Common myeloid progenitor, CD34-positive (primary cell): ENCODE data around the gene APOBEC3B.
"Not testable (repeated sequence)": the region's sequence is repeated elsewhere in the genome, so short reads cannot be mapped to it uniquely, and the experiment has no call there.

Source experiments
- CTCF ChIA-PET: fragments of 350-600 bp; sonication (Branson Sonifier 250); formaldehyde crosslinking; loops from one replicate; lab custom pipeline; 2021; ENCODE audit warnings: antibody characterized with exemption; lab: Charles Lee
- POLR2A ChIA-PET: fragments of 350-600 bp; sonication (Branson Sonifier 250); formaldehyde crosslinking; loops from one replicate; lab custom pipeline; 2021; ENCODE audit warnings: antibody characterized with exemption; lab: Charles Lee
- DNase-seq, 3 donors: peaks; one replicate each; pipeline versions ENCODE4 v3.0.0 to v3.0.0-alpha.2; 2013
- H3K27ac ChIP-seq, 2 experiments: 1 replicate in 1 of 2; 2 replicates in 1 of 2; pipeline ENCODE4 v1.7.0; 2013; ENCODE audit warnings: inconsistent platforms in 2 of 2, low read length in 2 of 2, mild to moderate bottlenecking in 2 of 2, low read depth in 1 of 2, moderate library complexity in 1 of 2; ENCODE audit not compliant: severe bottlenecking in 2 of 2, insufficient read depth in 1 of 2, poor library complexity in 1 of 2
- H3K27me3 ChIP-seq, 5 experiments: replicated peaks in 2 of 5; 1 replicate in 3 of 5; 2 replicates in 2 of 5; pipeline versions ENCODE4 v1.6.1 to v1.7.0; 2013; ENCODE audit warnings: low read length in 4 of 5, mild to moderate bottlenecking in 2 of 5, moderate library complexity in 2 of 5, inconsistent platforms in 1 of 5; ENCODE audit not compliant: insufficient read depth in 5 of 5, control insufficient read depth in 4 of 5
- H3K36me3 ChIP-seq, 4 experiments: 1 replicate in 2 of 4; 2 replicates in 2 of 4; pipeline versions ENCODE4 v1.6.1 to v1.7.0; 2013; ENCODE audit warnings: low read length in 3 of 4, control low read depth in 1 of 4, mild to moderate bottlenecking in 1 of 4; ENCODE audit not compliant: control insufficient read depth in 4 of 4, insufficient read depth in 4 of 4
- H3K4me1 ChIP-seq, 4 experiments: 1 replicate in 3 of 4; 2 replicates in 1 of 4; pipeline versions ENCODE4 v1.6.1 to v1.7.1; 2013; ENCODE audit warnings: low read length in 3 of 4, mild to moderate bottlenecking in 3 of 4, control low read depth in 1 of 4, inconsistent platforms in 1 of 4, moderate library complexity in 1 of 4; ENCODE audit not compliant: control insufficient read depth in 4 of 4, insufficient read depth in 4 of 4; ENCODE audit errors: control extremely low read depth in 1 of 4
- H3K4me3 ChIP-seq, 7 experiments: 1 replicate in 4 of 7; 2 replicates in 3 of 7; pipeline versions ENCODE4 v1.5.1 to v1.7.0; 2013; ENCODE audit warnings: mild to moderate bottlenecking in 7 of 7, low read length in 6 of 7, moderate library complexity in 6 of 7, inconsistent platforms in 2 of 7, low read depth in 2 of 7, control low read depth in 1 of 7; ENCODE audit not compliant: insufficient read depth in 4 of 7, control insufficient read depth in 1 of 7; ENCODE audit errors: extremely low read depth in 1 of 7
- H3K9me3 ChIP-seq, 5 experiments: 1 replicate in 4 of 5; 2 replicates in 1 of 5; pipeline versions ENCODE4 v1.6.1 to v1.7.1; 2013; ENCODE audit warnings: low read length in 4 of 5, mild to moderate bottlenecking in 2 of 5, inconsistent platforms in 1 of 5, low read depth in 1 of 5, moderate library complexity in 1 of 5; ENCODE audit not compliant: control insufficient read depth in 4 of 5, insufficient read depth in 2 of 5; ENCODE audit errors: control extremely low read depth in 1 of 5
- WGBS: methylation state at CpG from one replicate; pipeline ENCODE4 v1.1.5; 2013; ENCODE audit not compliant: insufficient coverage; 5-methylcytosine and 5-hydroxymethylcytosine counted together

The APOBEC3B gene

GRCh38 chr22:38958651-38958943, 23.6 kb upstream of the APOBEC3B start:
- H3K27ac ChIP-seq, H3K36me3 ChIP-seq, DNase-seq, POLR2A ChIA-PET, H3K9me3 ChIP-seq, H3K27me3 ChIP-seq, H3K4me3 ChIP-seq, CTCF ChIA-PET: not testable (repeated sequence)
- H3K4me1 ChIP-seq, result peaks cover 0 to 14% (median 6%) of the 10 kb centered on the region in 4 experiments

GRCh38 chr22:38959590-38959989, 22.6 kb upstream of the APOBEC3B start:
- Histone ChIP-seq H3K36me3 (no peaks in the 10 kb centered on the region), H3K27ac (no peak overlapping the region), H3K4me1 (peaks cover 0 to 14% (median 6%) of the 10 kb centered on the region in 4 experiments), H3K9me3 (no peaks in the 10 kb centered on the region), H3K4me3 (no peak overlapping the region), H3K27me3 (peaks cover 0 to 4% (median 0%) of the 10 kb centered on the region in 5 experiments)
- ChIA-PET POLR2A (no interaction called here), CTCF (no interaction called here)
- peak in 2 of 3 donors; percentile 48 to 66 for DNase-seq
- 36% methylated on average over 8 of the region's 8 CpGs for WGBS

- peaks cover 0 to 14% (median 6%) of the 10 kb centered on the region in 4 experiments for H3K4me1 ChIP-seq
- H3K4me3 ChIP-seq, H3K27me3 ChIP-seq, H3K9me3 ChIP-seq, POLR2A ChIA-PET, CTCF ChIA-PET, H3K36me3 ChIP-seq, DNase-seq, H3K27ac ChIP-seq: not testable (repeated sequence)
- WGBS, result no CpG with 5 or more reads among the region's 4 CpGs
Measured at GRCh38 chr22:38960673-38961072, 21.5 kb upstream of the APOBEC3B start.

- H3K9me3 ChIP-seq, H3K27ac ChIP-seq, H3K36me3 ChIP-seq, CTCF ChIA-PET, H3K27me3 ChIP-seq, DNase-seq, POLR2A ChIA-PET, H3K4me3 ChIP-seq: not testable (repeated sequence)
- no CpG with 5 or more reads among the region's 11 CpGs for WGBS
- H3K4me1 ChIP-seq, result peaks cover 0 to 16% (median 3%) of the 10 kb centered on the region in 4 experiments
Measured at GRCh38 chr22:38963291-38963738, 18.8 kb upstream of the APOBEC3B start.

- CTCF ChIA-PET, result no interaction called here
- 97% methylated on average over 7 of the region's 9 CpGs for WGBS
- peaks cover 0 to 2% (median 0%) of the 10 kb centered on the region in 5 experiments for H3K27me3 ChIP-seq
- peaks cover 0 to 16% (median 3%) of the 10 kb centered on the region in 4 experiments for H3K4me1 ChIP-seq
- POLR2A ChIA-PET, result no interaction called here
- H3K4me3 ChIP-seq, result no peak overlapping the region
- DNase-seq, result no peak
- H3K9me3 ChIP-seq, result no peaks in the 10 kb centered on the region
- no peaks in the 10 kb centered on the region for H3K36me3 ChIP-seq
- no peak overlapping the region for H3K27ac ChIP-seq
Measured at GRCh38 chr22:38963872-38964271, 18.3 kb upstream of the APOBEC3B start.

- Histone ChIP-seq H3K36me3 (no peaks in the 10 kb centered on the region), H3K27me3 (peaks cover 0 to 2% (median 0%) of the 10 kb centered on the region in 5 experiments), H3K9me3 (no peaks in the 10 kb centered on the region), H3K4me1 (peaks cover 0 to 14% (median 2%) of the 10 kb centered on the region in 4 experiments), H3K27ac (no peak overlapping the region), H3K4me3 (no peak overlapping the region)
- no peak for DNase-seq
- POLR2A ChIA-PET, result no interaction called here
- CTCF ChIA-PET, result no interaction called here
- WGBS, result 93% methylated on average over 7 of the region's 7 CpGs
Measured at GRCh38 chr22:38964306-38964705, 17.8 kb upstream of the APOBEC3B start.

- Histone ChIP-seq H3K4me1 (peaks cover 0 to 8% (median 0%) of the 10 kb centered on the region in 4 experiments), H3K27me3 (peaks cover 0 to 2% (median 0%) of the 10 kb centered on the region in 5 experiments), H3K9me3 (no peaks in the 10 kb centered on the region), H3K36me3 (no peaks in the 10 kb centered on the region), H3K4me3 (no peak overlapping the region), H3K27ac (no peak overlapping the region)
- no peak for DNase-seq
- ChIA-PET CTCF (no interaction called here), POLR2A (no interaction called here)
- WGBS, result 57% methylated on average over 1 of the region's 4 CpGs
Measured at GRCh38 chr22:38964989-38965388, 17.2 kb upstream of the APOBEC3B start.
